SIG-M5 (cell line): Measurements from ENCODE around the gene SPTBN1.
A peak's percentile ranks its signal among the peaks of the same experiment; 100 is the strongest.
"Not testable (repeated sequence)": the region's sequence is repeated elsewhere in the genome, so short reads cannot be mapped to it uniquely, and the experiment has no call there.

Source experiments
- DNase-seq: peaks from one replicate; lab custom pipeline; 2025; lab: John Stamatoyannopoulos, UW

Gene SPTBN1

DNA sequence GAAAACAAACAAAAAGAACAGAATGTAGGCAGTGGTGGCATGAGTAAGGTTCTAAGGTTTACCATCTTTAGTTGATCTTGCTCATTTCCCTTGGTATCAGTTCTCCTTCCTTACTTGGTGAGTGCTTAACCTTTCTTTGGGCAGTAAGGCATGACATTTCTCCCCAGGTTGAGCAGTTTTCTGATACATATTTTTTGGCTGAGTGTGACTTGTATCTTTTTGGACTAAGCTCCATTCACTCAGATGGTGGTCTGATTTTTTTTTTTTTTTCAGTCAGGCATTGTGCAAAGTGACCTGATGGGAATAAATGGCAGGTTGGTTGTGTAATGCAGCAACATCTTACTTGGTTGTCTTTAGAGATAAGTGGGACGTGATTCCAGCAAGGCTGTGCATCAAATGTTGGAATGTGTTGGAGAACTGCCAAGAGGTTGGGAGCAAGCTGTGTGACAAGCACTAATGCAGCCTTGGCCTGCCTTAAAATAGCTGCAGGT, 15.1 kb downstream of the SPTBN1 start:
- DNase-seq: no peak

DNA sequence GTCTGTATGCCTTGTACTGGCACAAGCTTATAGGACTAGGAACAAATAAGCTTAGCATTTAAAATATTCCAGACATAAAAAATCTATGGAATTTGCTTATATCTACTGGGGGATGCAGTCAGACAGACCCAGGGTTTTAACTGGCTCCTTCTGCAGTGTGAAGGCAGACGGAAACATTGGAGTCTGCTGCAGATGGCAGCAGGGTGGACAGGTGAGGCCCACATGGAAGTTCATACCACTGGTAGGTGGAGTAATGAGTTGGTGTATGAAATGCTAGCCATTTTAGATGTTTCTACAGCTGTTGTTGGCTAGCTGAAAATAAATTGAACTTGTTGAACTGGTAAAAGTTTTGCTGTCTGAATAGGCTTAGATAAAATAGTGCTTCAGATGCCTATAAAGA, 17.7 kb downstream of the SPTBN1 start:
- DNase-seq: no peak

DNA sequence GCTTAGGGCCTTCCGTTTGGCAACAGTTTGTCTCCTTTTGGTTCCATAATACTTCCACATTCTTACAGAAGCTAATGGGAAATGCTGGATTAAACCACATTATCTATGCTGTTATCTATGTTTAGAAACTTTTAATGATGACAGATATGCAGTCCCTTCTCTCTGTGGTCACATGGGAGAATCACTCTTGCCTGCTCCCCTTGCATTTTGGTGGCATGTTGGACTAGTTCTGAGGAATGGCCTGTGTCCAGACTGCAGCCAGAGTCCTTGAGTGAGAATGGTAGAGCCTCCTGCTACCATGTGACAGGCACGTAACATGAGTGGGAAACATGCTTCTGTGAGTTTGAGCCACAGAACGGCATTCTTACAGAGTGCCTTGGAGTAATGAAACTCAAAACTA, 19.2 kb downstream of the SPTBN1 start:
- no peak for DNase-seq

DNA sequence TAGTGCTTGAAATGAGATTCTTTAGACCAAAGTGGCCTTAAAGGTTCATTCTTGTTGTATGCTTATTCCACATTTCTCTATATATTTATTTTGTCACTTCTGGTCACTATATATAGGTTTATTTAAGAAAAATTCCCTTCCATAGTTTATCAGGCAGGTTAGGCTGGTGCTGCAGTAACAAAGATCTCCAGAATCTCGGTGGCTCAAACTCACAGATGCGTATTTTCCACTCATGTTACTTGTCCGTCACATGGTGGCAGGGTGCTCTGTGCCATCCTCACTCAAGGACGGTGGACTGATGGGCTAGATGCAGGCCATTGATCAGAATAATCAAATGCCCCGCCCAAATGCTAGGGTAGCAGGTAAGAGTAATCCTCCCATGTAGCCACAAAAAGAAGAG, 19.8 kb downstream of the SPTBN1 start:
- DNase-seq: no peak

DNA sequence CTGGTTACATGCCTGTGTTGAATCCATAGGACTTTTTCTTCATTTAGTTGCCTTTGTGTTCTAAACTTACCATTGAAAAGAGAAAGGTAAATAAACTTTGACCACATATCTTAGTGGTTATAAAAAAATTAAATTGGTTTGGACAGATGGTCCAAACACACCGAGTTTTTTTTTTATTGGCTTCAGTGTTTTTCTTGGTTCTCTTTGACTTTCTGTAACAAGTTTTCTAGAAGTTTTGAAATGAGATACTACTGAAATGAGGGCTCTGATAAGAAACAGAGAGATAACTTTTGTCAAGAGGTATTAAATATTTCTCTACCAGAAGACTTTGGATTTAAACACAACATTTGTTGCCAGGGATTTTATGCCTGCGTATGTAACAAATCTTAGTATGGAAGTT, 20.7 kb downstream of the SPTBN1 start:
- DNase-seq: no peak

DNA sequence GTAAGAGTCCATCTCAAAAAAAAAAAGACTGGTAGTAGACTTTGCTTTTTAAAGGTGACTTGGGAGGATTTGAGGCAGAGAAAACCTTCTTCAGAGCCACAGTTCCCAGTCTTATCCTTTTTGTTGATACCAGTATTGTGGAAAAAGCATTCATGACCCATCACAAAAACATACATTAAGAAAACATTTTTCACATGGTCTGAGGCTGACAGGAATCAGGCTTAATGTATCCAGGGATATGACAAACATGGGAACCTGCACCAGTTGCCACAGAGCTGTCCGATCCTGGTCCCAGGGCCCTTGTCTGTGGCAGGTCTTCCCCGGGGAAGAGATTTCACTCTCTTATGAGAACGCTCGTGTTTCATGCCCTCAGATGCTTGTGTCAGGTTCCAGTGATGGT, 21.8 kb downstream of the SPTBN1 start:
- DNase-seq: no peak

DNA sequence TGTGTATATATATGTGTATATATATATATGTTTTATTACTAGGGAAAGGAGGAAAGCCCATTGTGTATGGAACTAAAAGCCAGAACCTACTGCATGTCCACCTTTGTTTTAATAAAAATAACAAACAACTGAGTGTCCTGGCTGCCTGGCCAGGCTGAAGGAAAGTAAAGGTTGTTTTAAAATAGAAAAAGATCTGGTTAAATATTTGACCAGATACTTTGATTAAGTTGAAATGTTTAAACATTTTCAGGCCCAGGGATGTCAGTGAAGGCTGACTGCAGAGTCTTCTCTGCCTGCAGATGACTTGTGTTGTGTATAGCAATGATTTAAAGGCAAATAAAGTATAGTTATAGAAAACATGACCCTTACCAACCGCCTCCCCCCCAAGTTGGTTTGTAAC, 22.8 kb downstream of the SPTBN1 start:
- no peak for DNase-seq

DNA sequence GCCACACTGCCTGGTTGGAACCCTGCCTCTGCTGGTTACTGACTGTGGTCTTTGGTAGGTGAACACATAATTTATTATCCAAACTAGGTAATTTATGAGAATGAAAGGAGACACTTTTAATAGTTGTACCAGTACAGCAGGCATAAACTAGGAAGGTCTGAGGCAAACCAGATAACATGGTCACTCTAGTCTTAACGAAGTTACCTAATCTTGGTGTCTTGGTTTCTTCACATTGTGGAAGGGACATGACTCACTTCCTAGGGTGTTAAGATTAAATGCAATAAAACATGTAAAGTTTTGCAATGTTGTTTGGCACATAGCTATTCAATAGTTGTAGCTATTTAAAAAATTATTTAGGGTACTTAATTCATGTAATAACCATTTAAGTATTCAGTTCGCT, 23.3 kb downstream of the SPTBN1 start:
- DNase-seq: peak; percentile 78

DNA sequence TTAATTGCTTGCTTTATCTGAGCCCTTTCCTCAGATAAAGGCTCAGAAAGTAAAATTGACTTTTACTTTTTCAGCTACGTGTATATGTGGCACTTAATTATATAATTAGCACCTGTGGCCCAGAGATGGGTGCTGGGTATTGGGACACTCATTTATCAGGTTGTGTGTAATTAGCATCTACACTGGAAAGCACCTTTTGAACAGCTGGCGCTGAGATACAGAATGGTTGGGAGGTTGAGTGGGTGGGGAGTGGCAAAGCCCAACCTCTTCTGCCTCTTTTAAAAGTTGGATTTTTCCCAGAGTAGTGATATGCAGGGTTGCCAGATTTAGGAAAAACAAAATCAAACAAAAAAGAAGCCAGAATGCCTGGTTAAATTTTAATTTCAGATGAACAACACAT, 23.9 kb downstream of the SPTBN1 start:
- DNase-seq: no peak

DNA sequence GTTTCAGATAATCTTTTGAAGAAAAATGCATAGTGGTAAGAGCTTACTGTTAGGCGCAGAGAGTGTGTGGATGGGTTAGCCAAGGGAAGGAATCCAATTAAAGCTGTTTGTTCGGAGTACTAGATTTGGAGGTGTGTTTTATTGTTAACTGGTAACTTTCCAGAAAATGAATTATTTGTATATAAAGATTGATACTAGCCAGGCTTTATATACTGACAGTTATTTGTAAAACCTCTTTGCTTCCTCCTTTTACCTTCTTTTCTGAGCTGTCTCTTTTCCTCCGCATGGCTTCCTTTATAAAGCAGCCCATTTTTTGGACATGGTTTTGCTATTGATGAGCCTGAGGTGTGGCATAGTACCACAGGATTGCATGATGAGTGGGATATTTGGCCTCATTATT, 25.6 kb downstream of the SPTBN1 start:
- no peak for DNase-seq

DNA sequence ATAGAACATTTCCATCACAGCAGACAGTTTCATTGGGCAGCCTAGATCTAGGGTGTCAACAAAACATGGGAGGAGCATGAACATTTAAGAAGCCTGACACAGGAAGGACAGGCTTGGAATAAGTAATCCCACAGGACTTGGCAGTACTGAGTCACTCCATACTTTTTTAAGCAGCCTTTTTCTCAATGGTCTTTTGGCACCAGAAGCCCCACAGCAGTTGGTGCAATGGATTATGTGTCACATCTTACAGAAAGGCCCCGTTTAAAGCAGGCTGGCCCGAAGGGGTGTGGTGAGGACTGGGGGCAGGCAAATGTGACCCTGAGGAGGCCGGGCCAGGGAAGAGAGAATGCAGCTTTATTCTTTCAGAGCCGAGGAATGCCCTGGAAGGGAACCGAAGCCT, 26.6 kb downstream of the SPTBN1 start:
- DNase-seq: no peak

DNA sequence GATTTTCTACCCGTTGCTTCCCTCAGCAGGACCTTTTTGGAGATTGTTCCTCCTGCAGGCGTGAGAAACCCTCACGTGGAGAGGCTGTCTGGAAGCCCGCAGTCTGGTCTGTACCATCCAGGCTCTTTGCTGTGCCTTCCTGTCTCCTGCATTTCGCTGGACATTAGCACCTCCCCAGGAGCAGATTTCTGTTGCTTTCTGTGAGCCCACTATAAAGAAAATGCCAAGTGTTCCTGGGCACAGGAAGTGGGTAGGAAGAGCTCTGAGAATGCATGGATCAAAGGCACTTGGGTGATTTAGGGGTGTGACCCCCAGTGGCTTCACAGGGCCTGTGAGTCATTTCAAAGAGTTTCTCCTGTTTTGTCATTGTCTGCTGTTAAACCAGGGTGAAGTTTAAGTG, 27.3 kb downstream of the SPTBN1 start:
- no peak for DNase-seq

DNA sequence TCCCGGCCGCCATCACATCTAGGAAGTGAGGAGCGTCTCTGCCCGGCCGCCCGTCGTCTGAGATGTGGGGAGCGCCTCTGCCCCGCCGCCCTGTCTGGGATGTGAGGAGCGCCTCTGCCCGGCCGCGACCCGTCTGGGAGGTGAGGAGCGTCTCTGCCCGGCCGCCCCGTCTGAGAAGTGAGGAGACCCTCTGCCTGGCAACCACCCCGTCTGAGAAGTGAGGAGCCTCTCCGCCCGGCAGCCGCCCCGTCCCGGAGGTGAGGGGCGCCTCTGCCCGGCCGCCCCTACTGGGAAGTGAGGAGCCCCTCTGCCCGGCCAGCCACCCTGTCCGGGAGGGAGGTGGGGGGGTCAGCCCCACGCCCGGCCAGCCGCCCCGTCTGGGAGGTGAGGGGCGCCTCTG, 29.6 kb downstream of the SPTBN1 start:
- DNase-seq: not testable (repeated sequence)

DNA sequence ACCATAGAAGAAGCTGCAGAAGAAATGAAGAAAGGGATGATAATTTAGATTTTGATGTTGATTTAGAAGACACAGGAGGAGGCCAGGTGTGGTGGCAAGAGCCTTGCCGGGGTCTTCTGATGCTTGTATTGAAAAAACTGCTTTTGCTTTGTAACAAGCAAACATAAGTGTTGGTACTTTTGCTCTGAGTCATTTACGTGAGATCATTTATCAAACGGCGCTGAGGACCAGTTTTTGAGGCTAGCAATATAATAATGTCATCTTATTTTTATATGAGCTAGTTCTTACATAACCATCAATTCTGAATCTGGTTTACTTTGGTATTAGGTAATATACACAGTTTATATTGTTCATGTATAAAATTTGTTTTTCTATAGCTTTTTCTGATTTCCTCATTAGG, 30.6 kb downstream of the SPTBN1 start:
- DNase-seq: no peak

DNA sequence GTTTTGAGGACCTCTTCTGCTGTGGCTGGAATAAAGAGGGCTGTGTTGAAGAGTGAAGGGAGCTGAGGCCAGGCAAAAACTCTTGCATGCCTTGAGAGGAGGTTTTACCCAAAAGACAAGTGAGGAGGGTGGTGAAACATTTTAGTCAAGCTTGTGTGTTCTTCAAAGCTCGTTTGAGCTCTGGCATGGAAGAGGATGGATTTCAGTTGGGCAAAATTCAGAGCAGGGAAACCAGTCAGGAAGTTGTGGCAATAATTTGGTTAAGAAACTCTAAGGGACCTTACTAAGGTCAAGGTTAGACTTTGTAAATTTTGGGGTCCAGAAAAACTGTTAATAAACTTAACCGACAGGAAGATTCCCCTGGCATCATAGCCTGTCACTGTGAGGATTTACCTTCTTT, 34.7 kb downstream of the SPTBN1 start:
- no peak for DNase-seq

DNA sequence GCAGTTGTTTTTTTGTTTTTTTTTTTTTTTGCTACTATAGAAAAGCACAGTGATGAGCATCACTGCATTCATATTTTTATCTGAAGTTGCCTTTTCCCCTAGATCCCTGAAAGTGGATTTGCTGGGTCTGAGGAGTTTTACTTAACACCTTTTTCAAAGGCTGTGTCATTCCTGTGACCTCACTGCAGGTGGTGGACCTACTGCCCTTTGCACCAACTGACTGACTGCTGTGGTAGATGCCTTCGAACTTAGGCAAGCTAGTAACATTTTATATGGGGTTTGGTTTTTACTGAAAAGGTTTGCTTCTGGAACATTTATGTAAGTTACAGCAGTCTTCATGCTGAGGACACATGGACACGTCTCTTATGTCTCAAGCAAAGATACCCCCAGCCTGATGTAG, 36.2 kb downstream of the SPTBN1 start:
- DNase-seq: no peak

DNA sequence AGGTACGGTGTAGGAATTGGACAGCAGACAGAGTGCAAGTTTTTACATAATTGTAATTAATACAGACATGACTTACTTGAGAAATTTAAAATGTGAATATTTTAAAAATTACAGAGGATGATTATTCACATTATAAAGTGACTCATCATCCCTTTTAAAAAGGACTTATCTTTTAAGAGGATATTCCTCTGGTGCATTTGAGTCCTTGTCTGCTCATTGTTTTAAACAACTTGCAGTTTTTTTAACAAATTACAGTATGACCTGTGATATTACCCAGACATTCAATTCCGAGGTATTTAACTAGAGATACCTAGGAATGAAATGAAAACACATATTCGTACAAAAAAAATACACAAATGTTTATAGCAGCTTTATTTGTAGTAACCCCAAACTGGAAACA, 38.0 kb downstream of the SPTBN1 start:
- DNase-seq: no peak

DNA sequence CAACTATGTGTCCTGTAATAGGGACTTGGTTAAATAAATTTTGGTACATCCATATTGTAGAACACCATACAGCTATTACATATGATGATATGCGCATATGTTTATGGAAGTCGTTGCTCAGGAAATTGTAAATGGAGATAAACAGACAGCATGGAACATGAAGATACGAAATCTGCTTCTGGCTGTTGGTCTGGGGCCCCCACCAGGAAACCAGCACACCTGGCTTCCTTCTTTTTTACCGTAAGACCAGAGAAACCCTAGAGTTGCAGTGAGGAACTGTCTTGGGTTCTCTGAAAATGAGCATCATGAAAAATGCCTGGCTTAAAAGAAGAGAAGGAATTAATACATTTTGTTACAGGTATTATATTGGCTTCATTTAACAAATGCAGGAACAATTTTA, 40.8 kb downstream of the SPTBN1 start:
- DNase-seq: no peak

DNA sequence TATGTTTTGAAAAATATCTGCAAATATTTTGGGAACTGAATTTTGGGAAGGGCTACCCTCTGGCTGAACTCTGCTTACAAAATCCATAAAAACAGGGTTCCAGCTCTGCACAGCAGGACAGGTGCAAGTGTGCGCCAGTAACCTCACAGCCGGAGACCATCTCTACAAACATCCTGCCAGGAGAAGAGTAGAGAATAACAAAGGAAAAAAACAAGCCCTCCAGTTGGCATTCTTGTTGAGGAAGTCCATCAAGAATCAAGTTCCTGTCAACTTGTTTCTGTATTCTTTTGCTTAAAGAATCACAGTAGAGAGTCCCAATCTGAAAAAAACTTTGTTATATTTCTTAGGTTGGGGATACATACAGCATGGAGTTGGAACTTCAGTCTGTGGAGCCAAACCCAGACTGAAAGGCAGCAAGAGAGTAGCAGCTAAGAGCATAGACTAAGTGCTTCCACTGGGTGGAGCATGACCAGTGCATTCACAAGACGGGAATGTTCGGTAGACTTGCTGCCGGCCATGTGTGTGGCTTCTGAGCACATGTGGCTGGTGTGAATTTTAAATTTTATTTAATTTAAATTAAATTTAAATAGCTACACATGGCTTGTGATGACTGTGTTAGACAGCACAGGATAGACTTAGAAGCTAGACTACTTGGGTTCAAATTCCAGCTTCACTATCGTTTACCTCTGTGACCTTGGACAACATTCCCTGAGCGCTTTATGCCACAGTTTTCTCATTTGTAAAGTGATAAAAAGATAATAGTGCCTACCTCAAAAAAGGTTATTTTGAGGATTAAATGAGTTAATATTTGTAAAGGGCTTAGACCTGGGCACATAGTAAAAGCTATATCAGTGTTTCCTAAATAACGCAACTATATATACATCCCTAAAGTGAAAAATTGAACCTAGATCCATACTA, 41.9 kb downstream of the SPTBN1 start:
- no peak for DNase-seq

DNA sequence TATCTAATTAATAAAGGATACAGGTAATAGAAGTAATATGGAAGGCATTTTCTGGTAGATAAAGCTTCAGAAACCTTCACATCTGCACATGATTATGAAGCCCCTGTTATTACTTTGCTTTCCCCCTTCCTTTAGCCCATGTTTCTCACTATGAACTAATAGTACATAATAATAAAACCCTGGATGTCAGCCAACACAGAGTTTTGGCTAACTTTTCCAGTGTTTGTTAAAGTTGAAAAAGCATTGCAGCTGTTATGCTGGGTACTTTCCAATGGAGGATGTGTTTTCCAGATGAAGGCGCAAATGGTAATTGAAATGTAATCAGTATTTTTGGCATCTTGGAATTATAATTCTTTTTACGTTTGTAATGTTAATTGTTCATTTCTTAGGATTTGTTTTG, 43.5 kb downstream of the SPTBN1 start:
- no peak for DNase-seq

DNA sequence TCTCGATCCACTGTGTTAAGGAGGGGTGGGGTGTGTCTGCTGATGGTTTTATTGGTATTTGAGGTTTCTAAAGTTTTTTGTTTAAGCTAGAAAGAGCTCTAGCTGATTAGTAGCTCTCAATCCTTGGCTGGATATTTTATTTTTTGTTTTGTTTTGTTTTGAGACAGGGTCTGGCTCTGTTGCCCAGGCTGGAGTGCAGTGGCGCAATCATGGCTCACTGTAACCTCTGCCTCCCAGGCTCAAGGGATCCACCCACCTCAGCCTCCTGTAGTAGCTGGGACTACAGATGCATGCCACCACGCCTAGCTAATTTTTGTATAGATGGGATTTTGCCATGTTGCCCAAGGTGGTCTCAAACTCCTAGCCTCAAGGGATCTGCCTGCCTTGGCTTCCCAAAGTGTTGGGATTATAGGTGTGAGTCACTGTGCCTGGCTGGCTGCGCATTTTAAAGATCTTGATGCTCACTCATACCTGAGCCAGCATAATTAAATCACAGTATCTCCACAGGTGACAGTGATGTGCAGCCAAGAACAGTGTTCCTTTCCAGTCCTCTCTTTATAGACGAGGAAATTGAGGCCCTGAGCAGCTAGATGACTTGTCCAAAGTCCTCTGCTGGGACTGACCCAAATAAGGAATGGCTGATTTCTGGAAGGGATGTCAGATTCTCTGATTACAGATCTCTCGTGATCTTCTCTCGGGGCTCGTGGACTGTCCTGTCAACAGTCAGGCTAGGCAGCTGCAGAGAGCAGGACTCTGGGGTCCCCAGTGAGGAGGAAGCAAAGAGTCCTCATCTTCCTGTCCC, 44.5 kb downstream of the SPTBN1 start:
- DNase-seq: no peak

DNA sequence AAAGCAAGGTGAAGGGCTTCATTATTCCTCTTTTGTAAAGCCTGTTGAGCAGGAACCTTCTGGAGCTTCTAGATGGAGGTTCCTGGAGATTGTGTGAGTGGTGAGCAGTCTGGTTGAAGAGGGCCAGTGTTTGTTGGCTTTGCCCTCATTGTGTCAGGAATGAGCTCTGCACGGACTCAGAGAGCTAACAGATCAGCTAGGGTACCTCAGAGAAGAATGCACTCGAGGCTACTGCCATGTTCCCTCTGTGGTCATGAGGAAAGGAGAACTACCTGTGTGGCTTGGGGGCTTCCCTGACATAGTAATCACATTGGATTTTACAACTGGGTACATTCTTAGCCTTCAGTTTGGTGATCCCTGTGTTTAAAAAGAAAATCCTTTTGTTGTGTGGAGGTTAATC, 46.6 kb downstream of the SPTBN1 start:
- no peak for DNase-seq

DNA sequence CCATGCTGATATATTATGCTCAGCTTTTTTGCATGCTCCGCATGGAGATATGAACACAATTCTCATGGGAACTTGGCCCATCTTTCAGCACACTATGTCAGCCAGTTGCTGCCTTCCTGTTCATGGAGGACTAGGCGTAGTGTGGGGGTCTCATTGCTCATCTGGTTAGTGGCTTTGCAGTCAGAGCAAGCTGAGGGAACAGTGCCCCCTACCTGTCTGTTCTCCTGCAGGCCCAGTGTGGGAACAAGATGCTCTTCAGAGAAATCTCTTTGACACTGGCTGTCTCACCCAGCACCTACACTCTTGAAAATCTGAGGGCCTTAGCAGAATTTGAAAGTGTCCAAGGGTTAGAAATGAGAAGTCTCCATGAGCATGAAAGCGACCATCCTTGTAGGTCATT, 47.1 kb downstream of the SPTBN1 start:
- DNase-seq: no peak
